Adrenal gland (tissue), 12 donors: ENCODE data around the gene KCNC2. TPM values are rescaled to one million over a fixed set of nuclear protein-coding genes. Genes with fewer than 3 reads are reported as not detected.

Experiments
- DNase-seq, 7 donors: peaks; one replicate each; pipeline ENCODE4 v3.0.0-alpha.2; 2019 to 2020
- H3K27ac ChIP-seq, 5 donors: fragments of 200-600 bp; sonication (generic) in 4 of 5; 1 replicate in 3 of 5; 2 replicates in 2 of 5; pipeline versions ENCODE4 v1.5.1 to v1.8.0; 2016 to 2020; ENCODE audit warnings: mild to moderate bottlenecking in 1 of 5
- H3K27me3 ChIP-seq: fragments of 200-600 bp; 2 replicates; pipeline ENCODE4 v1.8.0; 2021
- H3K36me3 ChIP-seq, 2 donors: fragments of 200-600 bp; replicated peaks in 1 of 2; 1 replicate in 1 of 2; 2 replicates in 1 of 2; pipeline versions ENCODE4 v1.5.1 to v1.8.0; 2018 to 2022
- H3K4me1 ChIP-seq, 2 donors: fragments of 200-600 bp; replicated peaks in 1 of 2; 1 replicate in 1 of 2; 2 replicates in 1 of 2; pipeline versions ENCODE4 v1.5.1 to v1.8.0; 2018 to 2021
- H3K4me3 ChIP-seq, 4 donors: fragments of 200-600 bp; sonication (generic) in 3 of 4; one replicate each; pipeline ENCODE4 v1.5.1; 2016 to 2018
- H3K9me3 ChIP-seq, 3 donors: fragments of 200-600 bp; sonication (generic) in 1 of 3; replicated peaks in 1 of 3; 1 replicate in 2 of 3; 2 replicates in 1 of 3; pipeline versions ENCODE4 v1.5.1 to v1.8.0; 2016 to 2021
- POLR2A ChIP-seq, 2 donors: fragments of 450-650 bp; IDR thresholded peaks; one replicate each; pipeline ENCODE4 v1.6.1; 2017; ENCODE audit warnings: antibody characterized with exemption in 2 of 2, mild to moderate bottlenecking in 2 of 2, moderate library complexity in 1 of 2
- WGBS, 4 donors: extraction: QIAGEN DNeasy Blood & Tissue Kit in 2 of 4; methylation state at CpG; one replicate each; pipeline versions ENCODE4 v1.1.5 to v1.1.7; 2013 to 2017; 5-methylcytosine and 5-hydroxymethylcytosine counted together
- intact Hi-C, 2 donors: fragments of 100-400 bp; cut with DNase I; formaldehyde crosslinking; loops; one replicate each; pipeline versions ENCODE4 v1.14.1 to v1.15.0; 2022 to 2023
- polyA plus RNA-seq, 3 donors: library from polyadenylated mRNA; stranded (reverse); fragments of 200-250 nt in 2 of 3; fragments of 350-450 nt in 1 of 3; fragmentation: Illumina TruSeq in 1 of 3; extraction: RNeasy Lipid Tissue Mini Kit (QIAGEN cat#74804) in 1 of 3; gene quantifications; one replicate each; pipeline ENCODE4 v1.2.3, GENCODE V29; 2013 to 2014
- total RNA-seq, 9 donors: library from RNA; depleted of rRNA in 4 of 9; stranded (reverse); fragments of >200 nt in 4 of 9; fragments of 120-200 nt in 1 of 9; fragmentation: NEBNext Ultra II Directional in 1 of 9; extraction: Animal tissue kit (Norgen Biotek cat#: 25700) in 1 of 9; gene quantifications; one replicate each; pipeline versions ENCODE4 v1.1.0 to v1.2.4, GENCODE V29; 2013 to 2023
- TF ChIP-seq, protein P1 (sequence below), 6 experiments: fragments of 450-650 bp in 4 of 6; fragments of 200-600 bp in 2 of 6; sonication (generic) in 1 of 6; IDR thresholded peaks; 1 replicate in 5 of 6; 2 replicates in 1 of 6; pipeline versions ENCODE4 v1.5.1 to v1.8.0; 2016 to 2021; ENCODE audit warnings: antibody characterized with exemption in 6 of 6, mild to moderate bottlenecking in 2 of 6, moderate library complexity in 1 of 6
- donor health status: healthy with polysubstance abuse.
- donor health status: Bipolar disorder and iron deficiency.
- donor health status: DM: yes; HTN: yes; CAD: no.
- donor health status: DM: no; HTN: no; CAD: no.
- donor health status: DM: no; HTN: no; CAD: no.
- donor health status: DM: yes; HTN: yes; CAD: no.

The KCNC2 gene
- total and polyA plus RNA-seq, 12 donors: not detected

DNA sequence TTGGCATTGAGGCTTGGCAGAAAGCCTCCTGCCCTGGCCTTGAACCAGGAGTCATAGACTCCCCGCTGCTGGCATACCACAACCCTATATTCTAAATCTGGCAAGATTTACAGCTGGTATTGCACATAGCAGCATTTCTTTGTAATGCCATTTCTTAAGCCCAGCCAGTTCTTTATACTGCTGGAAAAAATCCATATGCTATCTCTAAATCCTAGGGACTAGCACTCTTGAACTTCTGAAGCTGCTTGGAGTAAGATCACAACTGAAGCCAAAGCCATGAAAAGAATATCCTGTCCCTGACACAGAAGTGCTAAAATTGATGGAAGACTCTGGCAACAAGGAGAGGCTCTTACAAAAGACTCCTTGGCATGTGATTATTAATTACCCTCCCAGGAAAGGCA lies 89.3 kb downstream of the KCNC2 start:
- H3K36me3 ChIP-seq: no peaks in the 10 kb centered on the region
- no peak for DNase-seq
- no peak overlapping the region for H3K27ac ChIP-seq
- intact Hi-C loops: no loop called here
- no peaks in the 10 kb centered on the region for H3K4me1 ChIP-seq
- TF ChIP-seq, protein P1, sequence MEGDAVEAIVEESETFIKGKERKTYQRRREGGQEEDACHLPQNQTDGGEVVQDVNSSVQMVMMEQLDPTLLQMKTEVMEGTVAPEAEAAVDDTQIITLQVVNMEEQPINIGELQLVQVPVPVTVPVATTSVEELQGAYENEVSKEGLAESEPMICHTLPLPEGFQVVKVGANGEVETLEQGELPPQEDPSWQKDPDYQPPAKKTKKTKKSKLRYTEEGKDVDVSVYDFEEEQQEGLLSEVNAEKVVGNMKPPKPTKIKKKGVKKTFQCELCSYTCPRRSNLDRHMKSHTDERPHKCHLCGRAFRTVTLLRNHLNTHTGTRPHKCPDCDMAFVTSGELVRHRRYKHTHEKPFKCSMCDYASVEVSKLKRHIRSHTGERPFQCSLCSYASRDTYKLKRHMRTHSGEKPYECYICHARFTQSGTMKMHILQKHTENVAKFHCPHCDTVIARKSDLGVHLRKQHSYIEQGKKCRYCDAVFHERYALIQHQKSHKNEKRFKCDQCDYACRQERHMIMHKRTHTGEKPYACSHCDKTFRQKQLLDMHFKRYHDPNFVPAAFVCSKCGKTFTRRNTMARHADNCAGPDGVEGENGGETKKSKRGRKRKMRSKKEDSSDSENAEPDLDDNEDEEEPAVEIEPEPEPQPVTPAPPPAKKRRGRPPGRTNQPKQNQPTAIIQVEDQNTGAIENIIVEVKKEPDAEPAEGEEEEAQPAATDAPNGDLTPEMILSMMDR (IDR thresholded peaks at IDR 0.05): no peak
- TF ChIP-seq POLR2A (IDR thresholded peaks at IDR 0.05): no peak
- 22 to 36% (median 28%) methylated on average over 1 of the region's 1 CpG for WGBS, 4 donors
- no peak overlapping the region for H3K4me3 ChIP-seq
- H3K9me3 ChIP-seq: no peaks in the 10 kb centered on the region
- H3K27me3 ChIP-seq: no peaks in the 10 kb centered on the region

DNA sequence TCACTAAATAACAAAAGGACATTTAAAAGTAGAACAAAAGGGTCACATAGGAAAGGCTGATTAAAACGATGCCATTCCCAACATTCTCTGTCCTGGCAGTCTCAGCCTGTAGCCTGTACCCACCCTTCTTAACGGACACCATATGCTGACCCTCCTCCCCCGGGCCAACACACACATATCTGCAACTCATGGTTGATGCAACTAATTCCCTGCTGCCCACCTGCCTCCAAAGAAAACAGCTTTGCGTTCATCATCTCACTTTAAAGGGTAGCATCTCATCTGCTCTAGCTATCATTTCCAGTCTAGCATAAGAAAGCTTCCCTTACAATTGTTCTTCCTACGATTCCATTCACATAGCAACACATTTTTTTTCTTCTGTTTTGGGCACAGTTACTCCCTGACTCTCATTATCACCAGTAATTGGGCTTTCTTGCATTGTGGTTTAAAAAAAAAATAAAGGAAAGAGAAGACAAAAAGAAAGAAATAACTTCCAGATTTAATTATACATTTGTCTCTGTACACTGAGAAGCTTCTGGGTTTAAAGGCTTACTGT lies 92.9 kb downstream of the KCNC2 start:
- TF ChIP-seq, protein P1 (IDR thresholded peaks at IDR 0.05): no peak
- TF ChIP-seq POLR2A (IDR thresholded peaks at IDR 0.05): no peak
- Histone ChIP-seq H3K27ac (no peak overlapping the region), H3K9me3 (no peaks in the 10 kb centered on the region), H3K4me3 (no peak overlapping the region), H3K36me3 (no peaks in the 10 kb centered on the region), H3K4me1 (no peaks in the 10 kb centered on the region), H3K27me3 (no peaks in the 10 kb centered on the region)
- DNase-seq: no peak
- intact Hi-C loops: no loop called here
- WGBS, 4 donors: 74 to 79% (median 77%) methylated on average over 5 of the region's 5 CpGs

DNA sequence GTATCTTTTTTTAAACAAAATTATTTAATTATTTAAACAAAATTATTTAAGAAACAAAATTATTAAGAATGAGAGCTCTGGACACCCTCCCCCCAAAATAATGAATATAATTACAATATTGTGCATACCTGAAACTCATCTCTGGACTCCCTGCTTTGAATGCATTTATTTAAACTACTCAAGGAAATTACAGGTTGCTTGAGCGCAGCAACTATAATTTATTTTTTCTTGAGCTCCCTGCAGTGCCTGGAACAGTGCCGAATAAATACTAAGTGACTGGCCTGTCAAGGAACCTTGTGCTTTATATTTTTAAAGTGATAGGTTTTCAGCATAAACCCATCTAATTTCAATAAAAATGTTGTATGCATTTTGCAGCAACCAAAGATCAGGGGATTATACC lies 93.9 kb downstream of the KCNC2 start:
- Histone ChIP-seq H3K36me3 (no peaks in the 10 kb centered on the region), H3K4me1 (no peaks in the 10 kb centered on the region), H3K4me3 (no peak overlapping the region), H3K27ac (no peak overlapping the region), H3K27me3 (no peaks in the 10 kb centered on the region), H3K9me3 (no peaks in the 10 kb centered on the region)
- TF ChIP-seq, protein P1 (IDR thresholded peaks at IDR 0.05): no peak
- TF ChIP-seq POLR2A (IDR thresholded peaks at IDR 0.05): no peak
- DNase-seq: no peak
- intact Hi-C loops: no loop called here
- 78 to 99% (median 90%) methylated on average over 2 of the region's 2 CpGs for WGBS, 4 donors

DNA sequence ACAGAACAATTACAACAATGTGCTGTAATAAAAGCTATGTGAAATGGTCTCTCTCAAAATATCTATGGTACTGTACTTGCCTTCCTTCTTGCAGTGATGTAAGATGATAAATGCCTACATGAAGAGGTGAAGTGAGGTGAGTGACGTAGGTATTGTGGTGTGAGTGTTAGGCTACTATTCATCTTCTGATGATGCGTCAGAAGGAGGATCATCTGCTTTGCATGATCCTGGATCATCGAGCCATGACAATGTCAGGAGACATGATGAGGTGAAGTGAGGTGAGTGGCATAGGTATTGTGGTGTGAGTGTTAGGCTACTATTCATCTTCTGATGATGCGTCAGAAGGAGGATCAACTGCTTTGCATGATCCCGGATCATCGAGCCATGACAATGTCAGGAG lies 105.8 kb downstream of the KCNC2 start:
- Histone ChIP-seq H3K27ac (no peak overlapping the region), H3K9me3 (no peaks in the 10 kb centered on the region), H3K4me3 (no peak overlapping the region), H3K36me3 (no peaks in the 10 kb centered on the region), H3K27me3 (no peaks in the 10 kb centered on the region), H3K4me1 (no peaks in the 10 kb centered on the region)
- DNase-seq: no peak
- intact Hi-C loops: no loop called here
- TF ChIP-seq, protein P1 (IDR thresholded peaks at IDR 0.05): no peak
- no peak for TF ChIP-seq POLR2A (IDR thresholded peaks at IDR 0.05)
- WGBS, 4 donors: 88 to 92% (median 88%) methylated on average over 6 of the region's 6 CpGs
